Stimulated activated CD4-positive, alpha-beta T cell treated with anti-CD3 and anti-CD28 coated beads, Interleukin-4, amount 100 ng/mL, for 48 hours (primary cell): ENCODE measurements around the gene TRIP6.

Source experiments
- DNase-seq, 2 donors: peaks; one replicate each; pipeline ENCODE4 v3.0.0-alpha.2; 2020; ENCODE audit warnings: low read depth in 2 of 2

The TRIP6 gene

GRCh38 chr7:100873599-100874299 lies 6.6 kb downstream of the TRIP6 start:
- no peak for DNase-seq

- DNase-seq = no peak
These were observed 7.1 kb downstream of the TRIP6 start for GRCh38 chr7:100874300-100874576.

- DNase-seq = peak; percentile 98
These were observed 7.6 kb downstream of the TRIP6 start, which contains the start of gene SRRT for GRCh38 chr7:100874577-100875355. Gene SRRT, plus strand, starts transcription at chr7:100875103. Its CDS starts 488 bp downstream, at chr7:100875591.

GRCh38 chr7:100875356-100875751 lies 8.2 kb downstream of the TRIP6 start:
- no peak for DNase-seq

GRCh38 chr7:100878013-100878412 lies 10.8 kb downstream of the TRIP6 start:
- no peak for DNase-seq

- DNase-seq = no peak
These were observed 11.5 kb downstream of the TRIP6 start for GRCh38 chr7:100878685-100879084.

GRCh38 chr7:100879685-100880261 lies 12.6 kb downstream of the TRIP6 start:
- DNase-seq = no peak

- DNase-seq = no peak
These were observed 13.5 kb downstream of the TRIP6 start for GRCh38 chr7:100880645-100881044.

GRCh38 chr7:100881136-100881535 lies 13.9 kb downstream of the TRIP6 start:
- DNase-seq = no peak

- no peak for DNase-seq
These were observed 15.0 kb downstream of the TRIP6 start for GRCh38 chr7:100882201-100882600.

GRCh38 chr7:100882785-100883526 lies 15.8 kb downstream of the TRIP6 start:
- DNase-seq = no peak

- DNase-seq = no peak
These were observed 17.7 kb downstream of the TRIP6 start for GRCh38 chr7:100884736-100885439.

GRCh38 chr7:100885440-100886141 lies 18.4 kb downstream of the TRIP6 start:
- no peak for DNase-seq

GRCh38 chr7:100886142-100886935 lies 19.2 kb downstream of the TRIP6 start:
- DNase-seq = no peak

GRCh38 chr7:100886936-100887515 lies 19.8 kb downstream of the TRIP6 start:
- DNase-seq = no peak

GRCh38 chr7:100887516-100888290 lies 20.5 kb downstream of the TRIP6 start:
- no peak for DNase-seq

- DNase-seq = no peak
These were observed 21.3 kb downstream of the TRIP6 start for GRCh38 chr7:100888291-100888987.

GRCh38 chr7:100888988-100889750 lies 22.0 kb downstream of the TRIP6 start, which contains the start of gene UFSP1:
Gene UFSP1, minus strand, starts transcription at chr7:100889715. Its CDS starts 444 bp downstream, at chr7:100889271.
- no peak for DNase-seq
